ENCODE measurements around the gene RHEX.
"Not testable (repeated sequence)": the region's sequence is repeated elsewhere in the genome, so short reads cannot be mapped to it uniquely, and the experiment has no call there.

RHEX gene

GRCh38 chr1:206040328-206040727 lies 12.6 kb upstream of the RHEX start:
- H3K36me3 ChIP-seq (ENCODE audit: insufficient read depth, low read length) = no peaks in the 10 kb centered on the region
- no peak overlapping the region for H3K9ac ChIP-seq (ENCODE audit: low read depth, low read length)
- no peaks in the 10 kb centered on the region for H3K9me3 ChIP-seq (ENCODE audit: control insufficient read depth, insufficient read depth, low read length)
- peaks cover 10% of the 10 kb centered on the region for H3K4me1 ChIP-seq (ENCODE audit: insufficient read depth, low read length)

- Histone ChIP-seq H3K36me3 (ENCODE audit: insufficient read depth, low read length) (no peaks in the 10 kb centered on the region), H3K4me1 (ENCODE audit: insufficient read depth, low read length) (peaks cover 14% of the 10 kb centered on the region)
Observed at GRCh38 chr1:206041640-206042039, 11.3 kb upstream of the RHEX start.

GRCh38 chr1:206047271-206047670 lies 5.7 kb upstream of the RHEX start:
- Histone ChIP-seq H3K9me3 (ENCODE audit: control insufficient read depth, insufficient read depth, low read length) (no peaks in the 10 kb centered on the region; the same call in 1 of the 2 replicates), H3K9ac (ENCODE audit: low read depth, low read length) (no peak overlapping the region), H3K4me1 (ENCODE audit: insufficient read depth, low read length) (peaks cover 12% of the 10 kb centered on the region; the same call in 1 of the 2 replicates), H3K36me3 (ENCODE audit: insufficient read depth, low read length) (no peaks in the 10 kb centered on the region)

More at GRCh38 chr1:206041640-206042039, 11.3 kb upstream of the RHEX start:
- no peak overlapping the region for H3K9ac ChIP-seq (ENCODE audit: low read depth, low read length)
- H3K9me3 ChIP-seq (ENCODE audit: control insufficient read depth, insufficient read depth, low read length) = no peaks in the 10 kb centered on the region

- Histone ChIP-seq H3K9me3 (ENCODE audit: control insufficient read depth, insufficient read depth, low read length) (no peaks in the 10 kb centered on the region; the same call in 1 of the 2 replicates), H3K9ac (ENCODE audit: low read depth, low read length) (no peak overlapping the region), H3K36me3 (ENCODE audit: insufficient read depth, low read length) (no peaks in the 10 kb centered on the region), H3K4me1 (ENCODE audit: insufficient read depth, low read length) (peaks cover 12% of the 10 kb centered on the region; the same call in 1 of the 2 replicates)
Observed at GRCh38 chr1:206048582-206048981, 4.4 kb upstream of the RHEX start.

- H3K4me1 ChIP-seq (ENCODE audit: insufficient read depth, low read length) = peaks cover 12% of the 10 kb centered on the region; the same call in 1 of the 2 replicates
Observed at GRCh38 chr1:206049293-206049692, 3.7 kb upstream of the RHEX start.

GRCh38 chr1:206049919-206050600 lies 2.9 kb upstream of the RHEX start:
- Histone ChIP-seq H3K9ac (ENCODE audit: low read depth, low read length) (no peak overlapping the region), H3K36me3 (ENCODE audit: insufficient read depth, low read length) (no peaks in the 10 kb centered on the region), H3K9me3 (ENCODE audit: control insufficient read depth, insufficient read depth, low read length) (no peaks in the 10 kb centered on the region; the same call in 1 of the 2 replicates), H3K4me1 (ENCODE audit: insufficient read depth, low read length) (peaks cover 12% of the 10 kb centered on the region; the same call in 1 of the 2 replicates)

More at GRCh38 chr1:206049293-206049692, 3.7 kb upstream of the RHEX start:
- no peak overlapping the region for H3K9ac ChIP-seq (ENCODE audit: low read depth, low read length)
- no peaks in the 10 kb centered on the region; the same call in 1 of the 2 replicates for H3K9me3 ChIP-seq (ENCODE audit: control insufficient read depth, insufficient read depth, low read length)
- H3K36me3 ChIP-seq (ENCODE audit: insufficient read depth, low read length) = no peaks in the 10 kb centered on the region

- Histone ChIP-seq H3K9me3 (ENCODE audit: control insufficient read depth, insufficient read depth, low read length) (no peaks in the 10 kb centered on the region; the same call in 1 of the 2 replicates), H3K4me1 (ENCODE audit: insufficient read depth, low read length) (peaks cover 10% of the 10 kb centered on the region; the same call in 1 of the 2 replicates), H3K36me3 (ENCODE audit: insufficient read depth, low read length) (no peaks in the 10 kb centered on the region), H3K9ac (ENCODE audit: low read depth, low read length) (no peak overlapping the region)
Observed at GRCh38 chr1:206050655-206051235, 2.2 kb upstream of the RHEX start.

GRCh38 chr1:206052231-206052865 lies 625 bp upstream of the RHEX start:
- not testable (repeated sequence) for H3K9me3 ChIP-seq (ENCODE audit: control insufficient read depth, insufficient read depth, low read length); H3K4me1 ChIP-seq (ENCODE audit: insufficient read depth, low read length); H3K9ac ChIP-seq (ENCODE audit: low read depth, low read length); H3K36me3 ChIP-seq (ENCODE audit: insufficient read depth, low read length)

- not testable (repeated sequence) for H3K4me1 ChIP-seq (ENCODE audit: insufficient read depth, low read length); H3K9me3 ChIP-seq (ENCODE audit: control insufficient read depth, insufficient read depth, low read length); H3K36me3 ChIP-seq (ENCODE audit: insufficient read depth, low read length); H3K9ac ChIP-seq (ENCODE audit: low read depth, low read length)
Observed at GRCh38 chr1:206053616-206054015, 643 bp downstream of the RHEX start.

- H3K9me3 ChIP-seq (ENCODE audit: control insufficient read depth, insufficient read depth, low read length); H3K36me3 ChIP-seq (ENCODE audit: insufficient read depth, low read length); H3K9ac ChIP-seq (ENCODE audit: low read depth, low read length); H3K4me1 ChIP-seq (ENCODE audit: insufficient read depth, low read length): not testable (repeated sequence)
Observed at GRCh38 chr1:206055069-206055625, 2.2 kb downstream of the RHEX start.

- H3K9ac ChIP-seq (ENCODE audit: low read depth, low read length); H3K9me3 ChIP-seq (ENCODE audit: control insufficient read depth, insufficient read depth, low read length); H3K36me3 ChIP-seq (ENCODE audit: insufficient read depth, low read length); H3K4me1 ChIP-seq (ENCODE audit: insufficient read depth, low read length): not testable (repeated sequence)
Observed at GRCh38 chr1:206055639-206056323, 2.8 kb downstream of the RHEX start.

GRCh38 chr1:206058289-206058926 lies 5.4 kb downstream of the RHEX start:
- H3K9me3 ChIP-seq (ENCODE audit: control insufficient read depth, insufficient read depth, low read length); H3K36me3 ChIP-seq (ENCODE audit: insufficient read depth, low read length); H3K9ac ChIP-seq (ENCODE audit: low read depth, low read length); H3K4me1 ChIP-seq (ENCODE audit: insufficient read depth, low read length): not testable (repeated sequence)

GRCh38 chr1:206058927-206059292 lies 5.9 kb downstream of the RHEX start:
- Histone ChIP-seq H3K9ac (ENCODE audit: low read depth, low read length) (no peak overlapping the region), H3K4me1 (ENCODE audit: insufficient read depth, low read length) (peaks cover 7% of the 10 kb centered on the region; the same call in 1 of the 2 replicates), H3K9me3 (ENCODE audit: control insufficient read depth, insufficient read depth, low read length) (peaks cover 7% of the 10 kb centered on the region; the same call in 1 of the 2 replicates), H3K36me3 (ENCODE audit: insufficient read depth, low read length) (no peaks in the 10 kb centered on the region)

All from ES-I3 (cell line).